GM19467 (cell line): ENCODE data around the gene TPST2.

Source experiments
- ATAC-seq: cut with Tn5 transposase; IDR thresholded peaks from one replicate; pipeline ENCODE4 v1.9.1; 2021; ENCODE audit warnings: mild to moderate bottlenecking, moderate library complexity; ENCODE audit not compliant: unreplicated experiment

The TPST2 gene

DNA sequence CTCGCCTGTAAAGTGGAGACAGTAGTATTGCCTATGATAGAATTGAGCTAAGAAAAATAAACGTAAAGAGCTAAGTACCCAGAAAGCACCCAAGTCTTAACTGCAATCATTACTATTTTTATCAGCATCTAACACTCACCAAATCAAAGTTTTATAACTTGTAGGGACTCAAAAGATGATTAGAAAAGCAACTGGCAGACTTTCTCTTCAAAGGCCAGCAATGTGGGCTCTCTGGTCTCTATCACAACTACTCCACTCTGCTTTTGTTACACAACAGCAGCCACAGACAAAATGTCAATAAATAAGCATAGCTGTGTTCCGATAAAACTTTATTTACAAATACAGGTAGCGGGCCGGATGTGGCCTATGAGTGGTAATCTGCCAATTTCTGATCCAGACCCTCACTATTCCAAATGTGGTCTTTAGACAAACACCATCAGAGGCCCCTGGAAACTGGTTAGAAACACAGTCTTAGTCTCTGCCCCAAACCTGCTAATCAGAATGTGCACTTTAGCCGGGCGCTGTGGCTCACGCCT lies 8.2 kb downstream of the TPST2 start:
- no peak for ATAC-seq

DNA sequence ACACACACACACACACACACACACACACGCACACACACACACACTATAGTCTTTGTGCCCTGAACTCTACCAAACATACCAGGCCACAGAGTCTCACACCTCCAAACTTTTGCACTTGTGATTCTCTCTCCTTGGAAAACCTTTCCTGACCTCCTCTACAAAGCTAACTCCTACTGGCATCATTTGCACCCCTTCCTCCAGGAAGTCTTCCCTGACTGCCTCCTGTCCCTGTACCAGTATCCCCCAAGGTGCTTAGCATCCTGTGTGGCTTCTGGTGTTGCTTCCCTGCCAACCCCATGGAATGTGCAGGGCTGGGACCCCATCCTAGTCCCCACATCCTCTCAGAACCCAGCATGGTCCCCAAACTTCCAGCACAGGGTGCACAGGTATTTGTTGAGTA lies 8.9 kb downstream of the TPST2 start:
- ATAC-seq, result no peak

DNA sequence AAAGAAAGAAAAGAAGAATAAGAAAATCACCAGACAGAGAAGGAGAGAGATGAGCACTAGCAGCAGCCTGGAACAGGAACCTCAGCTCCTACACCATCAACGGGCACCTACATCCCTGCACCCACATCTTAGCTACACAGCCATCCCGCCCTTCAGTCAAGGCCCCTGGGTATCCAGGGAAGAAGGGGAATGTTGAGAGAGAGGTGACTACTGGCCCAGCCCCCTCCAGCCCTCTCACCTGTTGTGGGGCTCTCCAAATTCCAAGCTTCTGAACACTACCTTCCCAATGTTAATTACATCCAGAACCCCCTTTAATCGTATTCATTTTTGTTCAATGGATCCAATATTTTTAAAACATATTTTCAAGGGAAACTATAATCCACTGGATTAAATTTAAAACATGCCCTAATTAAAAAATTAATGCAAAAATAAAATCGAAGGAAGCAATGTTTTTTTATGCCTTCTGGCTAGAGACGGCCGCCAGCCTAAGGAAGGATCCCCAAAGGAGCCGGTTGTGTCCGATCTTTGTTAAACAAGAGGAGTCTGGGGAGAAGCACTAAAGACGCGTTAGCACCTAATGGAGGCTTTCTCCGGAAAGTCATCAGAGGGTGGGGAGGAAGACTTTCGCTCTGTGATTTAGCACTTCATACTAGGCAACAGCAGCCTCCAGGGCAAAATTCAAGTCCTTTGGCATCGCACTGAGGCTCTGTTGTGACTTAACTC lies 9.5 kb downstream of the TPST2 start:
- no peak for ATAC-seq

DNA sequence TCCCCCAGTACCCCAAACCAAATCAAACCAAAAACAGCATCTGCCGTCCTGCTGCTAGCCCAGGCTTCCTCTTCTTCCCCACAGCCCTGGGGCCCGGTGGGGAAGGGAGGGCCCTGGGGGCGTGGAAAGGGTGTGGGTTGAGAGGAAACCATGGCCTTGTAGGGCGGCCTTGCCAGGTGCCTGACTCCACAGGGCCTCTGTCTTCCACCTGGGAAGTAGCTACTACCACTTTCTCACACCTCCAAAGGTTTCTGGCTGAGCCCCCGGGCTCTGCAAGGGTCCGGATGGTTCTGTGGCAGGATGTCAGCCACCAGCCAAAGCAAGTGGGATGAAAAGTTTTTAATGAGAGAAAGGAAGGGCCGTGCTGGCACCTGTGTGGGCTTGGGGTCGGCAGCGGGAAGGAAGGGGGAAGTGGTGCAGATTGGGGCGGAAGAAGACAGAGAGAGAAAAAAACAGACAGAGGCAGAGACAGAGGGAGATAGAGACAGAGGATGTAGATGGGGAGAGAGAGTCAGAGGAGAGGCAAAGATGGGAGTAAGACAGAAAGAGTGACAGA lies 10.5 kb downstream of the TPST2 start:
- ATAC-seq, result peak; percentile 90

DNA sequence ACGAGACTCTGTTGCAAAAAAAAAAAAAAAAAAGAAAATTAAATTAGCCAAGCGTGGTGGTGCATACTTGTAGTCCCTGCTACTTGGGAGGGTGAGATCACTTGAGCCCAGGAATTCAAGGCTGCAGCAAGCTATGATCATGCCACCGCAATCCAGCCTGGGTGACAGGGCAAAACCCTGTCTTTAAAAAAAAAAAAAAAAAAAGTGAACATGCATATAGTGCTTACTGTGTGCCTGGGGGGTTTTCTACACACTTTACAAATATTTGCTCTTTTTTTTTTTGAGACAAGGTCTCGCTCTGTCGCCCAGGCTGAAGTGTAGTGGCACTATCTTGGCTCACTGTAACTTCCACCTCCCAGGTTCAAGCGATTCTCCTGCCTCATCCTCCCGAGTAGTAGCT lies 12.9 kb downstream of the TPST2 start:
- no peak for ATAC-seq

DNA sequence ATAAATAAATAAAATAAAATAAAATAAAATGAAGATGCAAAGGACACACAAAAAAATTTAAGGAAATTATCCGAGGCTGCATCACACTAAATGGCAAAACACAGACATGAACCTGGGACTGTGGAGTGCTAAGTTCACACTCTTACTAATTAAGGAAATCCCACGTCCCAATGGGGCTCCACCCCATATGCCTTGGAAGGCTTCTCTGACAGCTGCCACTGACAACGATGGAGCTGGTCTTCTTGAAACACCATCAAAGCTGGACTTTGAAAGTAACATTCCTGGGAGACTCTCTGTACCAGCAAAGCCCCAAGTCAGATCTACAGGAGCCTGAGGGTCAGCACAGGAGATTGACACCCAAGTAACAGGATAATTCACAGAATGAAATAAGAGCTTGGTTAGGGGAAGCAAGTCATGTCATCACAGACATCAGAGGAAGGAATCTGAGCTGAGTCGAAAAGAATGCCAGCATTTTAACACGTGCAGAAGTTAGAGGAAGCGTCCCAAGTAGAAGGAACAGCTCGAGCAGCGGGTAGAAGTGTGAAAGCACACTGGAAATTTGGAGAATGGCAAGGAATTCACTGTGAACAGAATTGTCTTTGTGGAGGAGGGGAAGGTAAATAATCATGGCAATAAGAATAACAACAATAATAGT lies 13.8 kb downstream of the TPST2 start:
- ATAC-seq, result no peak

DNA sequence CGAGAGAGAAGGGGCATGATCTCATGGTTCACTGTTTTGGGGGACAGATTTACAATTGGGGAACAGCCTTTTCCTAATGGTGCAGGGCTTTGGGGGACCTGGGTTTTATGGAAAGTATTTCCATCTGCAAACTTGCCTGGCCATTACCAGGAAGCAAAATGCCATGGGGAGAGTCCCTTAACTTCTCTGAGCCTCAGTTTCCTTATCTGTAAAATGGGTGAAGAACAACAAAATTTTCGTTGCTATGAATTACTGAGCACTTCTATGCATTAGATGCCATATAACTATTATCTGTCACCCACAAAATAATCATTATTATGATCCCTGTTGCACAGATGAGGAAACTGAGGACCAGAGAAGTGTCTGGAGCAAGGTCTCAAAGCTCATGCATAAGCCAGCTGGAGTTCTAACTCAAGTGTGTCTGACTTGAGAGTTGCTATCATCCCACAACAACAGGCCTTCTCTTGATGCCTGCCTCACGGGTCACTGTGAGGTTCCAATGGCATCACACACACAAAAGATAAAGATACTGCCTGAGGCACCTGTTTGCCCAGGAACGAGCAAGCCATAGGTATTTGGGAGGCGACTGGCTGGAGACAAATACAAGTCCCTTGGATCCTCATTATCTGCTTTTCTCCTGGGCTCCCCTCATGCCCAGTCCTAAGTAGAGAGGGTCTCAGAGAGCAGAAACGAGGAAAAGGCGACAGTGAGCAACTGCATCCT lies 15.8 kb downstream of the TPST2 start:
- no peak for ATAC-seq

DNA sequence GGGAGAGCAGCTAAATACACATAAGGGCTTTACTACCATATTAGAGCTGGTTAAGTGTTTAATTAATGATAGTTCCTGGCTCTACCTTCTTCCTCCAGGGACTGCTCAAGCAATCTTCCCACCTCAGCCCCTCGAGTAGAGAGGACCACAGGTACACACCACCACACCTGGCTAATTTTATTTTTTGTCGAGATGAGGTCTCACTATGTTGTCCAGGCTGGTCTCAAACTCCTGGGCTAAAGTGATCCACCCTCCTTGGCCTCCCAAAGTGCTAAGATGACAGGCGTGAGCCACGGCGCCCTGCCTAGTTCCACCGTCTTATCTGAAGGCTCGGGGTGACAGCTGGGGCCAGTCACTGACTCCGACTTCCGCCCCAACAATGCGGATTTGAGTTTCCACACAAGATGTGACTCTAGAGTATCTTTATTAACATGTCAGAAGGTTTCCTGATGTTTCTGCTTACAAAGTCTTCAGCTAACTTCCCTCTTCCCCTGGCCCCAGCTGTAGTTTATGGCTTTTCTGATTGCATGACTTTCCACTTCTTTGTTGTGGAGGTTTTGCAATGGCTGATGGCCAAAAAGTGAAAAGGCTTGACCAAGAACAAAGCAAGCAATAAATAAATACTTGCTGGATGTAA lies 16.8 kb downstream of the TPST2 start:
- ATAC-seq, result no peak

DNA sequence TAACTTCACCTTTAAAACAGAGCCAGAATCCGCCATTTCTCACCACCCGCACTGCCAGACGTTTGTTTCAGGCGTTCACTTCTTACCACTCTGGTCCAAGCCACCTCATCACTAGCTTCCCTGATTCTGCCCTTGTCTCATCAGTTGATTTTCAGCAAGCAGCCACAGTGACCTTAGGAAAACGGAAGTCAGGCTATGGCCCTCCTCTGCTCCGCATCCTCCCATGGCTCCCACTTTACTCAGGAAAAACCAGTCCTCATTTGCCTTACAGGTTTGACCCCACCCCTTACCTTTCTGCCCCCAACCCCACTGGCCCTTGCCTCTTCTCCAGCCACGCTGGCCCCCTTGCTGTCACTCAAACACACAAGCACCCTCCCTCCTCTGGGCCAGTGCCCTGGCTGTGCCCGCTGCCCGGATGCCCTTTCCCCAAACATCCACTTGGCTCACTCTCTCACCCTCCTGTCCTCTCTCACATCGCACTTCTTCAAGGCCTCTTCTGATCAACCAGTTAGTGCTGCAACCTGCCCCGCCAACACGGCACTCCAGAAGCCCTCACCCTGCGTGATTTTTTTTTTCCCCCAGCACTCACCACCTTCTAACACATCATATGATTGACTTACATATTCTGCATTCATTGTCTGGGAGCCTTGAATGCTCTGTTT lies 18.9 kb downstream of the TPST2 start:
- no peak for ATAC-seq

DNA sequence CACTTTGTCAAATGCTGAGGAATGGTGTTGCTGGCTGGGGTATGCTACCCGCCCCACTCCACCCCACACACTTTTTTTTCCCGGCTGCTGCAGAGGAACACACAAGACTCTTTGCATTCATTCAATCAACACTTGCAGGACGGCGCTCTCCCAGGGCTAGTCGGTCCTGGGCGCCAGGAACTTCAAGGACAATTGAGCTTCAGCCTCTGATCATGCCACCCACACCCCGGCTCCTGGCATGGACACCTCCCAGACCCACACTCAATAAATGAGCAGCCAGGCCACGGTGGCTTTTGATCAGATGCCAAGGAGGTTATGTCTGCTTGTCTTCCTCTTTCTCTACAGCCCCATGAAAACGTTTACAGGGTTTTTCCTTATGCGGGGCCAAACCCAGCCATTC lies 19.8 kb downstream of the TPST2 start:
- ATAC-seq, result no peak

DNA sequence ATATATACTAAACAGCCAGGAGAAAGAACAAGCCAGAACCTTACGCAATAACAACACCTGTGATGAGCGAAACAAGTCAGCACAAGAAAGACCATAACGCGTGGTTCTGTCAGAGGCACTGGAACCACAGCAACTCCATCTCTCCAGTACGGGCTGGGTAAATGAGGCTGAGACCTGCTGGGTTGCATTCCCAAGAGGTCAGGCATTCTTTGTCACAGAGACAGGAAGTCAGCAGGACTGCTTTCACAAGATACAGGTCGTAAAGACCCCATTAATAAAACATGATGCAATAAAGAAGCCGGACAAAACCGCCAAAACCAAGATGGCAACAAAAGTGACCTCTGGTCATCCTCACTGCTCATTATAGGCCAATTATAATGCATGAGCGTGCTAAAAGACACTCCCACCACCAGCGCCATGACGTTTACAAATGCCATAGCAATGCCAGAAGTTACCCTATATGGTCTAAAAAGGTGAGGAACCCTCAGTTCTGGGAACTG lies 21.7 kb downstream of the TPST2 start:
- ATAC-seq, result no peak

DNA sequence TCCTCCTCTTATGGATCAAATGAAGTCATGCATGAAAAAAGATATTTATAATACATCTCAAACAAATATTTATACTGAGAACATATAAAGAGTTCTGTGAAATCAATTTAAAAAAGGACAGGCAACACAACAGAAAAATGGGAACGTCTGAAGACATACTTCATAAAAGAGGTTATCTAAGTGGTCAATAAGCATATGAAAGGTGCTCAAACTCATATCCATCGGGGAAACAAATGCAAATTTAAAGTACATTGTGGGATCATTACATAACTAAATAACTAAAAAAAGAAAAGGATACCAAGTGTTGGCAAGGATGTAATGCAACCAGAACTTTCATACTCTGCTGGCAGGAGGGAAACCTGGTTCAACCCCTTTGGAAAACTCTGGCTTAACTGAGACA lies 22.3 kb downstream of the TPST2 start:
- ATAC-seq, result no peak

DNA sequence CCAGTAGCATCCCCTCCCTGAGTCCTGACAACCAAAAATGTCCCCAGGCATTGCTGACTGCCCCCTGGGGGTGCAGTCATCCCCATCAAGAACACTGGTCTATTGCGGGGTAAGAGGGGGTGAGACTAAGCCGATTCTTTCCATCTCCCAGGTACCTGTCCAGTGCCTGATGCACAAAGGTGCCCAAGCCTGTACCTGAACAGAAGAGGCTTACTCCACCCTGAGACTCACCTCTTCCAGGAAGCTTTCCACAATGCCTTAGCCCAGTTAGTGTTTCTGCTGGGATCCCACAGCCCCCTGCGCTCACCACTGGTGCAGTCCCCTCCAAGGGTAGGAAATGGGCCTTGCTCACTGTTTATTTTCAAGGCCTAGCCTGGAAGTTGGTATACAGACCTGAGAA lies 22.9 kb downstream of the TPST2 start:
- ATAC-seq, result no peak

DNA sequence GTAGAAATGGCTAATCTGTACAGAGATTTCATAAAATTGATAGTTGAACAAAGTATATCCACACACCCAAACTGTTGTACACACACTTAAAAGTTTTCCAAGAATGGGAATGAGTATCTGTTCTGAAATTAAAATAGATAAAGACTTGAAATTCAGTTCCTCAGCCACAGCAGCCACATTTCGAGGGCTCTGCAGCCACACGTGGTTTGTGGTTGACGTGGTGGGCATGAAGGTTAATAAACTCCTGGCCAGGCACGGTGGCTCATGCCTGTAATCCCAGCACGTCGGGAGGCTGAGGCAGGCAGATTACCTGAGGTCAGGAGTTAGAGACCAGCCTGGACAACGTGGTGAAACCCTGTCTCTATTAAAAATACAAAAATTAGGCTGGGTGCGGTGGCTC lies 24.0 kb downstream of the TPST2 start:
- no peak for ATAC-seq

DNA sequence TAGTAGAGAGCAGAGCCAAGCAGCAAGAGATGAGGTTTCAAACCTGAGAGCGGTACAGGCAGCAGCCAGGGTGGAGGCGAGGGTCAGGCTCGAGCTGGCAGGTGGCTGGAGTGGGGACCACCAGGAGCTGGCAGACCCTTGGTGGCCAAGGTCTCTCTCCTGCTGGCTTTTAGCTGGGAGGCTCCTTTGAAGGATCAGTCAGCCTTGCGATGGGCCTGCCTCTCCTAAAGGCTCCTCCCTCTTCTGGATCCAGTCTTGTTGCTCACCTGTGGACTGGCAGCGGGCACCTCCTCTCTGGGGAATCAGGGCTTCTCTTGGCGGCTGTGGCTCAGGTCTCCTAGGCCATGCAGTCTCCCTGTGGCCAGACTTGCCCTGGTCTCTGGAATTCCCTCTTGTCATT lies 24.8 kb downstream of the TPST2 start:
- ATAC-seq, result no peak

DNA sequence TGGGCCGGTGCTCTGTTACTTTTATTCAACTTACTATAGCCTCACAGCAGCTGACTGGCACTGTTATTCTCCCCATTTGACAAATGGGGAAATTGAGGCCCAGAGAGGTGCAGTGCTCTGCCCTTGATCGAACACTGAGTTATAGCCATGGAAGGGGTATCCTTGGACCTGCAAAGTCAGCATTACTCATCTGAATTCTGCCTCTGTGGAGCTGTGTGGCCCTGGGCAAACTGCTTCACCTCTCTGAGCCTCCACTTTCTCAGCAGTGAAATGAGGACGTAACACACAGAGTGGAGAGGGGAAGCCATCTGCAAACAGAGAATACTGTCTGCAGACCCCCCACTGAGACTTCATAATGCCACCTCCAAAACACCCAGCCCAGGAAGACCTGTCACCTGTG lies 25.3 kb downstream of the TPST2 start:
- no peak for ATAC-seq

DNA sequence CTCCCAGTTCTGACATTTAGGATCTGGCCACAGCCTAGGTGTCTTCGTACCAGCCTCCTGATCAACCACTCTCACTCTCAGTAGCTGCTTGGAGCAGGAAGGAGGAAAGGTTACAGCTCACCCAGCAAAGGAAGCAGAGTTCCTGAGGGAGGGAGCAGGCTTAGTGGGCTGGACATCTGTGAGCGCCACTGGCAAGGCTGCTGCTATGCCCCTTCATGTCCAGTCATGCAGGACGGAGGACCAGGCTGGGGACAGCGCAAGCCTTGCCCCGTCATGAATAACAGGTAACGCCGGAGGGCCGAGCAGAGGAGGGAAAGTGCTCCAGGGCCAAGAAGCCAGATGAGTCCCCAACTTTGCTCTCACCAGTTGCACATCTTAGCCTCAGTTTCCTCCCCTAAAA lies 25.8 kb downstream of the TPST2 start:
- ATAC-seq, result no peak

DNA sequence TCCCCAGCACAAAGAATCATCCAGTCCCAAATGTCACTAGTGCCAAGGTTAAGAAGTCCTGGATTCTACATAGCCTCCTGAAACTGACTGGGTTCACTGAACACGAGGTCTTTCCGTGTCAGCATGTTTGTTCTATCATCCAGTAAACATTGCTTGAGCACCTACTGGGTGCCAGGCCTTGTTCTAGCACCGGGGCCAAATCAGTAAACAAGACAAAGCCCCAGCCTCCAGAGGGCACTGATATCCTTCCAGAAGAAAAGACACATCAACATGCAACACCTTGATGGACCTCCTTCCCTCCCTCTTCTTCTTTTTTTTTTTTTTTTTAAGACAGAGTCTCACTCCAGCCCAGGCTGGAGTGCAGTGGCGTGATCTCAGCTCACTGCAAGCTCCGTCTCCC lies 26.9 kb downstream of the TPST2 start:
- no peak for ATAC-seq

DNA sequence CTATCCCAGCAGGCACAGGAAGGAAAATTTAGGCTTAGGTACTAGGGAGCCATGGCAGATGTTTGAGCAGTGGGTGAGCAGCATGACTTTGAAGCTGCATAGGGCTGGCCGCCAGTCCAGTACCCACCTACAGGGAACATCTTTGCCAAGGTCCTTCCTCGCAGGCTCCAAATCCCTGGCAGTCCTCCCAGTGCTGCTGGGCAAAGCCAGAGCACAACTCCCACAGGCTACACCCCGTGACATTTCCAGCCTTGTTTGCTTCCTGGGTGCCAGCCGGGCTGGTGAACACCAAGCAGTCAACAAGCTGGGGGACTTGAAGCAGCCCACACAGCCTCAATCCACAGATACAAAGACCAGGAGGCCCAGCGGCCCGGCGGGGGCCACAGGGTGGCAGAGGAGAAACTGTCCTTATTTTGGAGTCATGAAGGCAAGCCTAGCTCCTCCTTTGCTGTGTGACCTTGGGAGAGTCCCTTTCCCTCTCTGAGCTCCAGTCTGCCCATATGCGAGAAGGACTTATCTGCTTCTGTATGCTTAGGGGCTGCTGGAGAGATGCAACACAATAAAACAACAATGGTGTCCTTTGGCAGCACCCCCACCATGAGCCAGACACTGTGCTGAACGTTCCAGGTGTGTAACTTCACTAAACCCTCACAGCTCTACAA lies 28.0 kb downstream of the TPST2 start:
- ATAC-seq, result no peak
